Measurements from ENCODE around the gene CD164L2.

The CD164L2 gene

DNA sequence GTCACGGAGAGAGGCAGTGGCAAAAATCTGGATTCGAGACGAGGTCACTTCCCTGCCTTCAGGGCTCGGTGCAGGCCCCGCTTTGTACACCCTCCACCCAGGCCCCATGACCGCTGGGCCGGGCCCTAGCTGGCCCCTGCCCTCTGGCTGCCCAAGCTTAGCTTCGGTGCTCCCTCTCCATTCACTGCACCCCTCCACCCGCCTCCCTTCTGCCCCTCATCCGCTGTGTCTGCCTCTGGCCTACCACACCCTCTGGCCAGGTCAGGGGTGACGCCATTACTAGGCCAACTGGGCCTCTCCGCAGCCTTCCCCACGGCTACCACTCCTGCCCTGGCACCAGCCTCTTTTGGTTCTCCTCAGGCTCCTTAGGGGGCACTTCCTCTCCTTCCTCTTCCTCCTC is 528 bp upstream of the CD164L2 start:
- no peak for DNase-seq (ENCODE audit: low read depth in 2 of 2)
- TF ChIP-seq, protein P1, sequence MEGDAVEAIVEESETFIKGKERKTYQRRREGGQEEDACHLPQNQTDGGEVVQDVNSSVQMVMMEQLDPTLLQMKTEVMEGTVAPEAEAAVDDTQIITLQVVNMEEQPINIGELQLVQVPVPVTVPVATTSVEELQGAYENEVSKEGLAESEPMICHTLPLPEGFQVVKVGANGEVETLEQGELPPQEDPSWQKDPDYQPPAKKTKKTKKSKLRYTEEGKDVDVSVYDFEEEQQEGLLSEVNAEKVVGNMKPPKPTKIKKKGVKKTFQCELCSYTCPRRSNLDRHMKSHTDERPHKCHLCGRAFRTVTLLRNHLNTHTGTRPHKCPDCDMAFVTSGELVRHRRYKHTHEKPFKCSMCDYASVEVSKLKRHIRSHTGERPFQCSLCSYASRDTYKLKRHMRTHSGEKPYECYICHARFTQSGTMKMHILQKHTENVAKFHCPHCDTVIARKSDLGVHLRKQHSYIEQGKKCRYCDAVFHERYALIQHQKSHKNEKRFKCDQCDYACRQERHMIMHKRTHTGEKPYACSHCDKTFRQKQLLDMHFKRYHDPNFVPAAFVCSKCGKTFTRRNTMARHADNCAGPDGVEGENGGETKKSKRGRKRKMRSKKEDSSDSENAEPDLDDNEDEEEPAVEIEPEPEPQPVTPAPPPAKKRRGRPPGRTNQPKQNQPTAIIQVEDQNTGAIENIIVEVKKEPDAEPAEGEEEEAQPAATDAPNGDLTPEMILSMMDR (IDR thresholded peaks at IDR 0.05; ENCODE audit: low read depth, low read length) = no peak
- no peak overlapping the region for H3K4me3 ChIP-seq (replicated peaks in 1 of 2; ENCODE audit: low read depth in 2 of 2, low read length in 2 of 2)

DNA sequence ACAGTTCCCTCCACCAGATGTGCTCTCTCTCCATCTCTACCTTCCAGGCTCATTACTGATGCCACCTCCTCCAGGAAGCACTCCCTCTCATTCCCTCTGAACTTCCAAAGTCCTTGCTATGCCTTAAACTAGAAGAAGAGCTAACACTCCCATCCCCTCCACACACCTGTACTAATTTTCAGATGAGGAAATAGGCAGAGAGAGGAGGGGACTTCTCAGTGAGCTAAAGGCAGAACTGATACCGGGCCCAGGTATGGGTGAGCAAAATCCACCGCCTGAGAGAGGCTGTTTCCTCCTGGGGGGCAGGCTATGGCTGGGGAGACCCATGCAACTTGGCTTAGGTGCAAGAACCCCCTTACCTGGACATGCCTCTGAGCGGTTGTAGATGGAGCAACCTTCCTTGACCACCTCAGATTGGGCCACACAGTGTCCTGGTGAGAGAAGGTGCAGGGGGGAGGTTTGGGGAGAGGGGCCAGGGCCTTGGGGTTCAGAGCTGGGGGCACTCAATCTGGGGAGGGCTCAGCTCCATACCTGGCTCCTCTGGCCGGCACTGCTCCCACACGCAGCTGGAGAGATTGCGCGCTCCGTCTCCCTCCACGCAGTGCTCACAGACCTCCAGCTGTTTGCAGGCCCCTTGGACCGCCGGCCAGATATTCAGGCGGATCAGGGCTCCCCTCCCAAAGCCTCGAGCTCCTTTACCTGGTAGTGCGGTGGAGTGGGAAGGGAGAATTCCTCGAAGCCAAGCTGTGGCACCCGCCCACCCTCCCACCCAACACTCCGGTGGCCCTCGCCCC is 967 bp downstream of the CD164L2 start:
- DNase-seq (ENCODE audit: low read depth in 2 of 2) = no peak
- H3K4me3 ChIP-seq (replicated peaks in 1 of 2; ENCODE audit: low read depth in 2 of 2, low read length in 2 of 2) = no peak overlapping the region
- TF ChIP-seq, protein P1 (IDR thresholded peaks at IDR 0.05; ENCODE audit: low read depth, low read length) = no peak

DNA sequence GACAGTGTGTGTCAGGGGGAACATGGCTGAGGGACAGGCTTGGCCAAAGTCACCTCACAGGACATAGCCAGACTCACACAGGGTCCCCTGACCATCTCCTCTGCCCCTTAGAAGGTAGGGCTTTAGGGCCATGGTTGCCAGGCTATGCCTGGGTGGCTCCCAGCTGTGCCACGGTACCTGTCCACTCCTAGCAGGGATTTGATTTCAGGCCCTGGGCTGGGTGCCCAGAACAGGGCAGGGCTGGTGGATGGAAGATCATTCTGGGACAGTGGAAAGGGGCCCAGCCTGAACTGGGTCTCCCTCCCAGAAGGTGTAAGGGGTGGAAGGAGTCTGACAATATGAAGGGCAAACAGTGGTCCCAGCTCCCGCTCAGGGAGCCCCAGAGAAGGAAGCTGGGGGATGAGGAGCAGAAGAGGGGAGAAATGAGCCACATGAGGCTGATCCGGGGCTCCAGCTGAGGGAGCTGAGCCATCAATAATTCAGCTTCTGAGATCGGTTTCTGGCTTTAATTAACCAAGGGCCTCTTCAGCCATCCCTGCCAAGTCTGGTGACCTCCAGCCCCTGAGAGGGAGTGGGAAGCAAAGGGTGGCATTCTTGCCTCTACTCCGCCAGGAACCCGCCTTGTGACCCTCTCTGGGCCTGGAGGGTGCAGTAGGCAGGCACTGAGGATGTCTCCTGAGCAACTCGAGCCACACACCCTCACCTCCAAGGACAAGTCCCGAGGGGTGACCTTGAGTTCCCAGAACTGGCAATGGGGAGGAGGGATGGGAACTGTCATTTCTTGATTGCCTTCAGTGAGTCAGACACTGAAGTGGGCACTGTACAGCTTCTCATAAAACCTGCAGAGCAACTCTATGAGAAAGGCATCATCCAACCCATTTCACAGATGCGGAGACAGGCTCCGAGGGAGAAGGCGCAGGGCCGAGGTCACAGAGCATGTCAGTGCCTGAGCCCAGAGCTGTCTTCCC is 2.1 kb downstream of the CD164L2 start:
- no peak overlapping the region for H3K4me3 ChIP-seq (replicated peaks in 1 of 2; ENCODE audit: low read depth in 2 of 2, low read length in 2 of 2)
- DNase-seq (ENCODE audit: low read depth in 2 of 2) = no peak

DNA sequence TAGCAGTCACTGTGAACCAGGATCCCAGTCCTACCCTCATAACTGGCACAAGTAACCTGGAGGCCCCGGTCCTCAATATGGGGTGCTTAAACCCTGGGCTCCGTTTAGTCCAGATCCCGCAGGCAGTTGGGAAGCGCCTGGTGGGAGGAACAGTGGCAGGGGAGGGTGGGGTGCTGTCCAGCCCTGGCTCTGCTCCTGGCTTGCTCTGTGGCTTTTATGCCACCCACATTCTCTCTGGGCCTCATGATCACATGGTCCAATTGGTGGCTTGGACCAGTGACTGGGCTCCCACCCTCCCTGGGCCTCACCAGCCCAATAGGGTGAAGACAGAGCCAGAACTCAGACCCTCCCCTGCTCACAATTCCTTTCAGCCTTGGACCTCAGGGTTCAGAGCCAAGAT is 2.9 kb downstream of the CD164L2 start:
- no peak overlapping the region for H3K4me3 ChIP-seq (replicated peaks in 1 of 2; ENCODE audit: low read depth in 2 of 2, low read length in 2 of 2)
- no peak for DNase-seq (ENCODE audit: low read depth in 2 of 2)
- TF ChIP-seq, protein P1 (IDR thresholded peaks at IDR 0.05; ENCODE audit: low read depth, low read length) = no peak

More for the DNA sequence above, 2.1 kb downstream of the CD164L2 start:
- TF ChIP-seq, protein P1 (IDR thresholded peaks at IDR 0.05; ENCODE audit: low read depth, low read length) = no peak

DNA sequence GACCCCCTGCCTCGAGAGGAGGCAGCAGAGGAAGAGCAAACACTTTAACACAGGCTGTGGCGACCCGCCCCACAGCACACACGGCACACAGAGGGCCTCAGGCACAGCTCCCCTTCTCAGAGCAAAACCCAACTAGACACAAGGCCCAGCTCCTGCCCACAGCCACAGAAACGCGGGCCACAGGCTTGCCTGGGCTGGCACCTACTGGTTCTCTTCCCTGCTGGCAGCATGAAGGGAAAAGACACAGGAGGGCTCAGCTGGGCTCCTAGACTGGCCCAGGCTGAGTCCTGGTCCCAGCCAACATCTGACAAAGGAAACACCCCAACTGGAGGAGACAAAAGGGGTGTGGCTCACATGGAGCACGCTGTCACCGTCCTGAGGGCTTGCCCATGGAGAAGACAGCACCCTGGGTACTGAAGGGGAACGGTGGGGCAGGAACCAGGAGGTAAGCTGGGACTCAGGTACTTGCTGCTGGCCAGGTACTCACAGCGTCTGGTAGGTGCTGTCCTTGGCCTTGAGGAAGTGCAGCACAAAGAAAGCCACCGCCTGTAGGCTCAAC is 3.5 kb downstream of the CD164L2 start:
- no peak overlapping the region for H3K4me3 ChIP-seq (replicated peaks in 1 of 2; ENCODE audit: low read depth in 2 of 2, low read length in 2 of 2)
- no peak for DNase-seq (ENCODE audit: low read depth in 2 of 2)
- TF ChIP-seq, protein P1 (IDR thresholded peaks at IDR 0.05; ENCODE audit: low read depth, low read length) = no peak

DNA sequence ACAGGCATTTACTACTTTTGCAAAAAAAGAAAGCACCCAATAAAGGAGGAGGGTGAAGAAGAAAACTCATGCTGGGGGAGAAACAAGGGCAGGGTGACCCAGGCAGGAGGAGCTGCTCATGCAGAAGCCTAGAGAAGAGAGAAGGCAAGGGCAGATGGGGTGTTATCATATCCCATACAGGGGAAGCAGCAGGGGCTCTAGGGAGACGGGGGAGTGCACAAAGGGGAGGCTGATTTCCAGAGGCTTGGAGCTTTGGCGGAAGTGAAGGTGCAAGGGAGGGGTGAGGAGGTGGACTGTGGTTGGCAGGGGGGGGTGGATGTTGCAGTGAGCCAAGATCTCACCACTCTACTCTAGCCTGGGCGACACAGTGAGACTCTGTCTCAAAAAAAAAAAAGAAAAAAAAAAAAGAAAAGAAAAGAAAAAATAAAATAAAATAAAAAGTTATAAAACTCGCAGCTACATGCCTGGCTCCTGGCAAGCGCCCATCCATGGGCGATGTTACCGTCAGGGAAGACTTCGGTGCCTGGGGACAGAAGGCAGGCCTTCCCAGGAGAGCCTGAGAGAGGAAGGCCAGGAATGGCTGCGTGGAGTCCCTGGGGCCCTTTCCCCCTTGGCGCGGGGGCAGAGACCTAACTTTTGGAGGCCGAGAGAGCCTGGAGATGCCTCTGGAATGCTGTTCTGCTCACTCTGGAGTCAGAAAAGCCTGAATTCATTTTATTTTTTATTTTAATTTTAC is 5.2 kb downstream of the CD164L2 start:
- TF ChIP-seq, protein P1 (IDR thresholded peaks at IDR 0.05; ENCODE audit: low read depth, low read length) = no peak
- no peak for DNase-seq (ENCODE audit: low read depth in 2 of 2)
- H3K4me3 ChIP-seq (replicated peaks in 1 of 2; ENCODE audit: low read depth in 2 of 2, low read length in 2 of 2) = no peak overlapping the region
